Globus pallidus (tissue), 1 donor: ENCODE data around the gene ZNRD2.
"Not testable (repeated sequence)": the region's sequence is repeated elsewhere in the genome, so short reads cannot be mapped to it uniquely, and the experiment has no call there.

Experiments
- DNase-seq: peaks from one replicate; pipeline ENCODE4 v3.0.0-alpha.2; 2015; ENCODE audit warnings: low spot score

The ZNRD2 gene

DNA sequence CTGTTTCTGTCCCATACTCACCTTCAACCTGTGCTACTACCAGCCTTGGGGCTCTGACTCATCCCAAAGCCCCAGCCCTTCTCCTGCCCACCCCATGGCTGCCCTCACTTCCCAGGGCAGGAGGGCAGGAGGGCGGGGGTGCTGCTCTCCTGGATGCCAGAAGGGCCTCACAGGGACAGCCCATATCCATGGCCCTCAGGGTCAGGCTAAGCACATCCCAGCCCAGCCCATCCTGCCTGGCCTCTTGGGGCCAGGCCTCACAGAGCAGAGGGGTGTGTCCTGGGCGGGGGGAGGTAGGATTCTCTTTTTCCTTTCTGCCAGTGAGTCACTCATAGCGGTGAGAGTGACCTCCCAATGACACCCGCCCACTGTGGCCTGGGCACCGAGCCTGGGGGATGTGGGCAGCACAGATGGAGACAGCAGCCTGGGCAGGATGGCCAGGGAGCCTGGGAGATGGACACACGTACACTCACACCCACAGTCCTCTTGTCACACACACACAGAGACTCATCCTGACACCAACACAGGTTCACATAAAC, 14.5 kb upstream of the ZNRD2 start:
- no peak for DNase-seq

DNA sequence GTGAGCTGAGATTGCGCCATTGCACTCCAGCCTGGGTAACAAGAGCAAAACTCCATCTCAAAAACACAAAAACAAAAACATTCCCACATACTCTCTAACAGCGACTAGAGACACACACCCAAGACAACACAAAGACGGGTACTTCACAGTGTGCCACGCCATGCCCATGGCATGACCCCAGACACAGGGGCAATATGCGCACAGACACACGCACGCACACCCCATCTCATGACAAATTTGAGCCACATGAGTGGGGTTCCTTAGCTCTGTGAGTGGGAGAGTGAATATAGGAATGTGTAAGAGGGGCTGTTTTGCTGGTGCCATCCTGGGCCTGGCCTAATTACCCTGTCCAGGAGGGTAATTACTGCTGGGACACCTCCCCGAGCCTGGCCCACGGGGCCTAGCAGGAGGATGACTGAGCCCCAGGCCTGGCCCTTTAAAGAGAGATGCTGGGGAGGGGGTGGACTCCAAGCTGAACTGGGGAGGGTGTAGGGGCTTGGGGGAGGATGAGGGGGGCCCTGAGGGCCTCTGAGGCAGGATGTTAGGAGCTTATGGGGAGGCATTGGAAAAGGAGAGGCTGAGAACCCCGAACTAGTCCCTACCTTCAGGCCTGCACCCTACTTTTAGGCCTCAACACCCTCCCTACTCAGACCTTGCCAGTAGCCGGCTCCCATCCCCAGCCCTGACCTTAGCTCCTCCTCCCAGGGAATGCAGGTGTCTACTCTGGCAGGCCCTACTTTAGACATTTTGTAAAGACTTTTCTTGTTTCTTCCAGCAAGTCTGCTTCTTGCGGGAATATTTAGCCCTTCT, 13.6 kb upstream of the ZNRD2 start:
- DNase-seq, result no peak

DNA sequence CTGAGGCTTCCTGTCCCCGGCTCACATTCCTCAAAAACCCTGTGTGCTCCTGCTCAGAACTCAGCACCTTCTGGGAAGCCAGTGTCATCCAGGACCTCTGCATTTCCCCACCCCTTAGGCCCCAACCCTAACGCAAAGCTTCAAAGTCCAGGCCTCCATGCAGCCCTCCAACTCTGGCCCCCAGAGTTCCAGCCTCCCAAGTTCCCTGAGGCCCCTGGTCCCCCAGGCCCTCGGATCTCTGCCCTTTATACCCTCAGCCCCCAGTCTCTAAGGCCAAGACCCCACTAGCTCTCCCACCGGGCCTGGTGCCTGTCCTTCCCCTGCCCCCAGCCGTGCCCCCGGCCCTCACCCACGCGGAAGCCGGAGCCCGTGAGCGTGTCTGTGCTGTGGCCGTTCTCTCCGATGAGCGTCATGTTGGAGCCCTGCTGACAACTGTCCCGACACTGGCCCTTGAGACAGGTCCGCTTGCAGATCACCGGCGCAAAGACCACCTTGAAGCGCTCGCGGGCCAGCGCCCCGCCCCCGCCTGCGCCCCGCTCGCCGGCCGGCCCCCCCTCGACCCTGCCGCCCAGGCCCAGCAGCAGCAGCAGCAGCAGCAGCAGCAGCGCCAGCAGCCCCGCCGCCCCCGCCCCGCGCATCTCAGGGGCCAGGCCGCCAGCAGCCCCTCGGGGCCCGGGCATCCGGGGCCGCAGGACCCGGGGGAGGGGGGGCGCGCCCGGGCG, 12.8 kb upstream of the ZNRD2 start:
- DNase-seq, result no peak

DNA sequence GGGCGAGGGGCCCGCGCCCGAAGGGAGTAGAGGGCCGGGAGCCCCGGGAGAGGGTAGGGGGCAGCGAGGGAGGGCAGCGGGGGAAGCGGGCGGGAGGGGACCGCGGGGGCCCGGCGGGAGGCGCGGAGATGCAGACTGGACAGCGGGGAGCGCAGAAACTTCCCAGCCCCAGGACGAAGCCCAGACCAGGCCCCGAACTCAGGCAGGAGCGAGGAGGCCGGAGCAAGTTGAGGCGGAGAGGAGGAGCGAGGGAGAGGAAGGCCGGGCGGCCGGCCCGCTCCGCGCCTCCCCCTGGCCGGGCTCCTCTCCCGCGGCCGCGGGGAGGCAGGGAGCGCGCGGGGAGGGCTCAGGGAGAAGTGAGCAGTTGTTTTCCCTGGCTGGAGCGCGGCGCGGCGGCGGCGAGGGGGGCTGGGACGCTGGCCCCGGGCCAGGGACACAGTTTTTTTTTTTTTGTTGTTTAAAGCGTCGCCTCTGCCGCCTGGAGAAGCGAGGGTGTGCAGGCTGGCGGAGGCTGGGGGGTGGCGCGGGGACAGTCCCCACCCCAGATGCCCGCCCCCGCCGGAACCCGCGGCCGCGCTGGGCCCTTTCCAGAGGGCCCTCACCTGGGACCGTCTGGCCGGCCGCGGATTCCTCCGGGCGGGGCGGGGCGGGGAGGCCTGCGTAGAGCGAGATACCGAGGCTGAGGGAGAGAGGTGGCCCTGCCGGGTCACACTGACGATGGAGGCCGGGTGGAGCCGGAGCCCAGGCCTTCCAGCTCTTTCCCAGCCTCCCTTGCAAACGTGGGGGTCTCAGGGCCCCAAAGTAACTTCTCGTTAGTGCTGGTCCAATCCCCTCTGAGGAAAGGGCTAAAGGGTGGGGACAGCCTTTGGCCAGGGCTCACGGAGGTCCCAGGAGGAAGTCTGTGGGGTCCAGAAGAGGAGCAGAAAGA, 12.0 kb upstream of the ZNRD2 start, which contains the start of gene LTBP3:
Gene LTBP3, minus strand, starts transcription at position 358 of the 928 bp plus-strand sequence. CDS start 400 bp downstream, outside the sequence.
- DNase-seq, result peak; percentile 93

DNA sequence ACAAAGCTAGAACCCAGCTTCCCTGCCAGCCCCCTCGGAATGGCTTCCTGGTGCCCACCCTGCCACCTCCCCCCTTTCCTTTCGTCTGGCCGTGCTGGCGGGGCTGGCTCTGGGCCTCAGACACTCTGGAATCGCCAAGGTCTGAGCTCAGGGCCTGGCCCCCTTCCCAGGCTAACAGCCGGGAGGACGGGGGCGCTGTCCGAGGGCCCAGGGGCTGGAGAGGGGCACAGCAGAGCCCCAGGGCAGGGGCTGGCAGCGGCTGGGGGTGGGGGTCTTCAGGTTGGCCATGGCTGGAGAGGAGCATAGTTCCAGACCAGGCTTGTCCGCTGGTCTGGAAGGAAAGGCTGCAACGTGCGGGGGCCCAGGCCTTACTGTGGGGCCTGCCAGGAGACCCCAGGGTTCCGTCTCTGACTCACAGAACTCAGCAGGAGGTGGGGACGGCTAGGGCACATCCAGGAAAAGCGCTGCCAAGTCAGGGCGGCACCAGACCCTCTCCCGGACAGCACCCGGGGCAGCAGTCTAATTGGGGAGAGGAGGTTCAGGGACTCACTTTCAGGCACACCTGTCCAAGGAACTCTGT, 11.3 kb upstream of the ZNRD2 start:
- peak; percentile 81 for DNase-seq

DNA sequence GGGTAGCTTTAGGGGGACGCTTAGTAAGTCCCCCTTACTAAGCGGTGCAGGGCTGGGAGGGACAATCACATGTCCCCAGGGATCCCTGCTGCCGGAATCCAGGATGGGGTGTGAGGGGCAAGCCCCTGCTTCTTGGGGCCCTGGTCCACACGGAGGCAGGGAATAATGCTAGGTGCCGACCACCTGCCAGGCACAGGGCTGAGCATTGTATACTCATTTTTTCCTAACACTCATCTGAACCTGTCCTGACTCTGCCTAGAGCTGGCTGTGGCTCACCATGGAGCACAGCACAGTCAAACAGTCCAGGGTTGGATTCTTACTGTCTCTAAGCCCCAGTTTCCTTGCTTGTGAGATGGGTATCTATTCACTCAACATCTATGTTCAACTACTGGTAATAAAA, 10.7 kb upstream of the ZNRD2 start:
- no peak for DNase-seq

DNA sequence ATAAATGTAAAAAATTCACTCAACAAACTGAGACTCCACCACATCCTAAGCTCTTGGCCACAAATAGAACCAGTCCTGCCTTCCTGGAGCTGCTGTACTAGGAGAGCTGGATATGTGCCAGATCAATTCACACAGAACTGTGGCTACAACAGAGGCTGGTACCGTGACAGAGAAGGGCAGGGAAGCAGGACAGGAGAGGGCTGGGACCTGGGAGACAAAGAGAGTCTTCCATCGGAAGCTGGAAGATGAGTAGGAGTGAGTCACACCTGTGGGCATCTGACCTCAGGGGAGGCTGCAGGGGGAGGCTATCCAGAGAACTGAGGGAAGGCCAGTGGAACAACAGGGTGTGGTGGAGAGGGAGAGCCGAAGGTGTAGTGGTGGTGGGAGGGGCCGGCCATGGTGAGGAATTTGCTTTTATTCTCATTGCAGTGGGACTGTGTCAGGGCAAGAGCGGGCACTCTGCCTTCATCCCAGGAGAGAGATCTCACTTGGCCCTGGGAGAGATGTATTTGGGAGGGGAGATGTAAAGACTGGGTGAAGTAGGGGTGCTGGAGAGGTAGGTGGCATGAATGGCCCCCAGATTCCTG, 10.2 kb upstream of the ZNRD2 start:
- DNase-seq, result peak; percentile 64

DNA sequence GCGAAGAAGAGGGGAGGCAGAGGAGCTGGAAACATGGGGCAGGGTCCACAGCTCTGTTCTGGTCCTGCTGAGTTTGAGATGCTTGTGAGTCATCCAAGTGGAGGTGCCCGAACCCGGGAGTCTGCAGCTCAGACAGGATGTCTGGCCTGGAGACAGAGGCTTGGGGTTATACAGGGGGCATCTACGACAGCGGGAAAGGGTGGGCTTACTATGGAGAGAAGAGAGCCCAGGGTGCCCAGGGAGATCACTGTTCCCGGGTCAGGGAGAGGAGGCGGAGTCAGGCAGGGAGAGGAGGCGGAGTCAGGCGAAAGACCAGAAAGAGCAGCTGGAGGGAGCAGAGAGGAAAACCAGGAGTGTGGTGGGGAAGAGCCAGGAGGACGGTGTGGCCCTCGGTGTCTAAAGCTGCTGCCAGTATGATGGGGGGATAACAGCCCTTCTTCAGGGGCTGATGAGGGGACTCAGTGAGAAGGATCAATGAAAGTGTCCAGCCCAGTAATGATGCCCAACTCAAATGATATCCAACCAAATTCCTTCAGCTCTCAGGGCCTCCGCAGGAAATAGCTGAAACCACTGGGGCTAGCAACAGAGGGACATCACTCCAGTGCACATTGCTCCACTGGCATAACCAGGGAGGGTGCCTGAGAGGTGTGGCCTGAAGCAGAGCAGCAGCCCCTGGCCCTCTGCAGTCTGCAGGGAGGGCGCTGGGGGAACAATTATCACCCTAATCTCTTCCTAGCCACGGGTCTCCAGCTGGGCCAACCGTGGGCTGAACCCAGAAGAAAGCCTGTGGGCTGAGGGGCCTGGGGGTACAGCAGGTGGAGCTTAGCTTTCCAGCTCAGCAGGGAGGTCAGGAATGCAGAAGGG, 9.5 kb upstream of the ZNRD2 start:
- peak; percentile 74 for DNase-seq

DNA sequence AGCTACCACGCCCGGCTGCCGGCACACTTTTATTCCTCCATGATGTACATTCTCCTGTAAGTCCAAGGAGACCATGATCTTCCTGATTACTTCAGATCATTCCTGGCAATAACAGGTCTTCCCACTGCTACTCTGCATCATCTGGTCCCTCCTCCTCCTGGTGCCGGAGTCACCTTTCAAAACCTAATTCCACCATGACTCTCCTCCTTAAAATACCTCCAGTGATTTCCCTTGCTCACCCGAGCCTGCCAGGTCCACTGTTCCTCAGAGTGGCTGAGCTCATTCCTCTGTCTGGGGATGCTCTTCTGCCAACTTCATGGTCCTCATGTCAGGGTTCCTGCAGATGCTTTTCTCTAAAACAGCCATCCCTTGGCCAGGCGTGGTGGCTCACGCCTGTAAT, 8.3 kb upstream of the ZNRD2 start:
- DNase-seq, result no peak

DNA sequence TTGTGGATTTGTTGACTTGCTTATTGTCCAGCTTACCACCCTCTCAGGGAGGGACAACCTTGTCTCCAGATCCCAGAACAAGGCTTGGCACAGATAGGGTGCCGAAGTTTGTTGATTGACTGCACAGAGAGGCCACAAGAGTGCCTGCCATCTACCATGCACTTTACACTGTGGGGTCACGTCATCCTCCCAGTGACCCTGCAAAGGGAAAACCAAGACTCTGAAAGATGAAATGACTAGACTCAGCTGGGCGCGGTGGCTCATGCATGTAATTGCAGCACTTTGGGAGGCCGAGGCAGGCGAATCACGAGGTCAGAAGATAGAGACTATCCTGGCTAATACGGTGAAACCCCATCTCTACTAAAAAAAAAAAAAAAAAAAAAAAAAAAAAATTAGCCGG, 7.5 kb upstream of the ZNRD2 start:
- DNase-seq, result no peak

DNA sequence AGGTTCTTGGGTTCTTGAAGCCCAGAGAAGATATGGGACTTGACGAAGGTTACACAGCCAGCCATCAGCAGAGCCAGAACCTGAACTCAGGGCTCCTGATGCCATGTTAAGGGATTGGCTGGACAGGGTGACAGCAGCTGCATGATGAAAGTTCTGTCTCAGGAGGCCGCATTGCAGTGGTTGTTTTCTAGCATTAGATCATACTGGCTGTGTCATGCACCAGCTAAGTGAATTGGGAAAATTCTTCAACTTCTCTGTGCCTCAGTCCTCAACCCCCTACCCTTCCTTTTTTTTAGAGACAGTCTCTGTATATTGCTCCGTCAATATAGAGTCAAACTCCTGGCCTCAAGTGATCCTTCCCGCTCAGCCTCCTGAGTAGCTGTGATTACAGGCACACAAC, 6.7 kb upstream of the ZNRD2 start:
- no peak for DNase-seq

DNA sequence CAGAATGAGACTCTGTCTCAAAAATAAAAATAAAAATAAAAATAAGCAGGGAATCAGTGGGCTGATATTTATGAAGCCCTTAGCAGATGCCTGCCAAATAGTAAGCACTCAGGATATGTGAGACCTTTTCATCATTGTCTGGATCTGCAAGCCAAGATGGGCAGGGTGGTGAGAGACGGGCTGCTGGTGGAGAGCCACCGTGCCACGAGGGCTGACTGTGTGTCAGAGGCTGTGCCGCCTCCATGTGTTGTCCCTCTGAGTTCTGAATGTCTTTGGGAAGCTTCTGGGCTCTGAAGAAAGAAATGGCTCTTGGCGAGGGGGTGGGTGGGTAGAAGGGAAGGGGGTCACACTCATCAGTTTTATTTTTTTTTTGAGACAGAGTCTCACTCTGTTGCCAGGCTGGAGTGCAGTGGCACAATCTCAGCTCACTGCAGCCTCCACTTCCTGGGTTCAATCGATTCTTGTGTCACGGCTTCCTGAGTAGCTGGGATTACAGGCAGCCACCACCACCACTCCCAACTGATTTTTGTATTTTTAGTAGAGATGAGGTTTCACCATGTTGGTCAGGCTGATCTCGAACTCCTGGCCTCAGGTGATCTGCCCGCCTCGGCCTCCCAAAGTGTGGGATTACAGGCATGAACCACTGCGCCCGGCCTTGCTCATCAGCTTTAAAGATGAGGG, 5.3 kb upstream of the ZNRD2 start:
- not testable (repeated sequence) for DNase-seq

DNA sequence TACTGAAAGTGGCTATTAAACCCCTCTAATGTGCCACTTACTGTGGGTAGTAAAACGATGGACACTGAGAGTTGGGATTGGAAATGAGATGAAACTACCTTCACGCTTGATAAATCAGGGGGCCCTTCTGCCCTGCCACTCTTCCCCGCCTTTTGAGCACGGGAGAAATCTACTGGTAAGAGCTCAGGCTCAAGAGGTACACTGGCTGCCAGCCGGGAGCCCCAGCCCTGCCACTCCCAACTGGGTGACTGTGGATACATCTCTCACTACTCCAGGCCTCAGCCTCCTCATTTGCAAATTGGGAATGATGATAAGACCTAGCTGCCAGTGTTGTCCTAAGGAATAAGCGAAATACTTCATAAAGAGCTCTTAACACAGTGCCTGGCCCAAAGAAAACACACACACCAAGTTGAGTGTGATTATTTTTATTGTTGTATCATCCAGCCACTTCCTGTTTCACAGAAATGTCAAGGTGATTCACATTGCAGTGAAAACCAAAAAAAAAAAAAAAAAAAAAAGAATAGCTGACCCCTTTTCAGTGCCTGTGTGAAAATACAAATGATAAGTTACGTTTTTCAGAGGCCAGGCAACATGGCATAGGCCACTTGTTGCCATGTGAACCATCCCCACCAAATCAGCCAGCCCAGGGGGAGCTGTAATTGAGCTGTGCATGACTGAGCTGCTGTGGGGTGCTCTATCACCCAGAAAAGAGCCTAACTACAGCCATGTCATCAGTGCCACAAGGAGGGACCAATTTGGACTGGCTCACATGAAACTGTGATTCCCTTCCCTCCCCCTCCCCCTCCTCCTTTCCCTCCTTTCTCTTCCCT, 4.4 kb upstream of the ZNRD2 start:
- no peak for DNase-seq

DNA sequence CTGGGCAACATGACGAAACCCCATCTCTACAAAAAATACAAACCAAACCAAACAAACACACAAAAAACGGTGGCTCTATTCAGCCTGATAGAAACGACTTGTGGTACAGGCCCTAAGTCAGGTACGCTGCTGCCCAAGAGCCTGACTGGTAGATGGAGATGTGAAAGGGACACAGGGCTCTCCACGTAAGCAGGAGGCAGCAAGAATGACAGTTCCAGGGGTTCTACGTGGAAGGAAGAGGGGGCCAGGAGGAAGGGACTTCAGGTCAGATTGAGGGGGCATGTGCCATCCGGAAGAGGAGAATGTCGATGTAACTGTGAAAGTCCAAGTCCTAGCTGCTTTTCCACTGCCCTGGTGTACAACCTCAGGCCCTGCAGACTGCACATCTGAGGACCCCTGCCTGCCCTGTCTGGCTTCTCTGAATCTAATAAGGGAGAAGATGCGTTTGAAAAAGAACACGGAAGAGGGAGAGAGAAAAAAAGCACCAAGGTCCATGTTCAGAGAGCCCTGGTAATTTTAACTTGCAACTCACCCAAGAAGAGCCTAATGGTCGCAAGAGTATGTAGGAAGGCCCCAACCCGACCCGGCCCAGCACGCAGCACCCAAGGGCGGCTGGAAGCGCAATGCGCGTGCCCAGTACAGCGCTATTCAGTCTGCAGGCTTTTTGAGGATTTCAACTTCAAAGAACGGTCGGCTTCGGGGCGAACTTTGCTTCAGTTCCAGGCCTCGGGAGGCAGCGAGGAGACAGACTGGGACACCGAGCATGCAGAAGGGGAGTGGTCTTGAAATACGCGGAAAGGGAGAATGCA, 909 bp upstream of the ZNRD2 start:
- DNase-seq, result no peak

DNA sequence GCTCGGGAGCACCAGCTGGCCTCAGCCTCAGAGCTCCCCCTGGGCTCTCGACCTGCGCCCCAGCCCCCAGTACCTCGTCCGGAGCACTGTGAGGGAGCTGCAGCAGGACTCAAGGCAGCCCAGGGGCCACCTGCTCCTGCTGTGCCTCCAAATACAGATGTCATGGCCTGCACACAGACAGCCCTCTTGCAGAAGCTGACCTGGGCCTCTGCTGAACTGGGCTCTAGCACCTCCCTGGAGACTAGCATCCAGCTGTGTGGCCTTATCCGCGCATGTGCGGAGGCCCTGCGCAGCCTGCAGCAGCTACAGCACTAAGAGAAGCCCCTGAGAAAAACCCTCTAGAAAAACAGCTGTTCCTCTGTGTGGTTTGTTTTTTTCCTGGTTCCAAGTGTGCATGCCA, 1.1 kb downstream of the ZNRD2 start:
- no peak for DNase-seq

DNA sequence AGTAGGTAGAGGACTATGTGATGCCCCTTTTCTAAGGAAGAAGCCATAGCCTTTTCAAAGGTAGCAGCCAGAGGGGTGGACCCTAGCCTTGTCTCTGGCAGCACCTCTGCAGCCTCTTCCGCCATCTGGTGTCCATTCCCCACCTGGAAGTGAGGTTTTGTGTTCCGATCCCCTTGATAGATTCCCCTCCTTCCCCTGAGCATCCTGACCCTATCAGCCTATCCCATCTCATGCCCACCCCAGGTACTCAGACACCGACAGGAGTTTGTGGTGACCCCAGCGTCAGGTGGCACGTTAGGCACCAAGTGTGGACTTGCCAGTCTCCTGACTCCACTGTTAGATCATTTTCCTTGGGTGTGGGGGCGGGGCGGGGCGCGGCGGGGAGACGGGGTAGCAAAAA, 1.7 kb downstream of the ZNRD2 start:
- no peak for DNase-seq

DNA sequence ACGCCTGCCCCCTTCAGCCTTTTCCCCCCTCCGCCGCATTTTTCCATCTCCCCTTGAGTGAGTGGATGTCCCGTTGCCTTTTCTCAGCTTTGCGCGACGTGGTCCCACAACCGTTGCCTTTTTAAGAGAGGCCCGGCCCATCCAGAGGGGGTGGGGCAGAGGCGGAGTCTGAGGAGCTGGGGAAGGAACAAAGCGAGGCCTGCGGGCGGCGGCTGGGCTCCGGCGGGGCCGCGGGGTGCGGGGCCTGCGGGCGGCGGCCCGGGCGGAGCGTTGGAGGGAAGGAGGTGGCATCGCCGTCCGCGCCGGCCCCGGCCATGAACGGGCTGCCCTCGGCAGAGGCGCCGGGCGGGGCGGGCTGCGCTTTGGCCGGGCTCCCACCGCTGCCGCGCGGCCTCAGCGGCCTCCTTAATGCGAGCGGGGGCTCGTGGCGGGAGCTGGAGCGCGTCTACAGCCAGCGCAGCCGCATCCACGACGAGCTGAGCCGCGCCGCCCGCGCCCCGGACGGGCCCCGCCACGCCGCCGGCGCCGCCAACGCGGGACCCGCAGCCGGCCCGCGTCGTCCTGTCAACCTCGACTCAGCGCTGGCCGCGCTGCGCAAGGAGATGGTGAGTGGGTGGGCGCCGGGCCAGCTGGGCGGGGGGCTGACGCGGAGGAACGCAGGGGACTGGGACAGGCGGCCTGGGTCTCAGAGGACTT, 2.2 kb downstream of the ZNRD2 start, which contains the start of gene FAM89B:
Gene FAM89B, plus strand, starts transcription at position 183 of the 696 bp plus-strand sequence. Its CDS starts 132 bp downstream, at position 315.
- peak; percentile 88 for DNase-seq
